ENCODE measurements around the gene PLEKHH1. TPM values are rescaled to one million over a fixed set of nuclear protein-coding genes. Genes with fewer than 3 reads are reported as not detected.

The PLEKHH1 gene
- total RNA-seq, 2 experiments from 2014 or later: 0.16 to 0.53 TPM

GRCh38 chr14:67609642-67610310 lies 76.7 kb downstream of the PLEKHH1 start:
- Mint-ChIP-seq H3K36me3 (ENCODE audit: low read depth) (no peaks in the 10 kb centered on the region), H3K4me3 (no peak overlapping the region), H3K27ac (no peak overlapping the region), H3K27me3 (peaks cover 11% of the 10 kb centered on the region), H3K4me1 (ENCODE audit: low read depth) (no peaks in the 10 kb centered on the region), H3K9me3 (no peaks in the 10 kb centered on the region)
- no peak for TF ChIP-seq CTCF (IDR thresholded peaks at IDR 0.05)
- Histone ChIP-seq H3K9me3 (ENCODE audit: control insufficient read depth in 1 of 2, insufficient read depth in 1 of 2, low read length in 2 of 2) (no peaks in the 10 kb centered on the region), H3K36me3 (ENCODE audit: insufficient read depth, low read length) (no peaks in the 10 kb centered on the region), H3K27ac (ENCODE audit: low read depth in 1 of 2, low read length in 2 of 2) (no peak overlapping the region), H3K4me3 (ENCODE audit: low read length) (no peak overlapping the region), H3K4me1 (ENCODE audit: insufficient read depth, low read length) (no peaks in the 10 kb centered on the region), H3K27me3 (ENCODE audit: control insufficient read depth in 1 of 2, insufficient read depth in 2 of 2, low read length in 2 of 2) (peaks cover 0 to 6% of the 10 kb centered on the region in 2 experiments)
- ChIA-PET POLR2A (interaction anchor here (0.6 kb wide), 1 partner anchor 257 kb away, joined by 3 read pairs; no protein-coding TSS in a partner anchor), CTCF (no interaction called here)
- ATAC-seq (ENCODE audit: poor library complexity) (no peak), DNase-seq (no peak)
- intact Hi-C loops (cut with DNase I, micrococcal nuclease): no loop called here

DNA sequence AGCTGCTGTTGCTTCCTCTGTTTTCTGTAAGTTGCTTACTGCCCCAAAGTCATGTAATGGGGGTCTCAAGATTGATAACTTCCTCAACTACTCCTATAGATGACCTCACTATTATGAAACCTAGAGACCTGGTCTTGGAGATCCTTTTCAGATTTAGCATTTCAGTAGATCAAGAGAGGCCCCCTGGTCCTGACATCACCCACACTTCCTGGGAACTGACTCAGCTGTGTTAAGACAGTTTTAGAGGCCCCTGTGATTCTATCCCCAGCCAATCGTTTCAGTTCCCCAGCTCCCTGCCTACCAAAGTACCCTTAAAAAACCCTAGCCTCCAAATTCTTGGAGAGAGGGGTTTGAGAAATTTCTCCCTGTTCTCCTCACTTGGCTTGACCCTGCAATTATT lies 77.4 kb downstream of the PLEKHH1 start:
- ChIA-PET POLR2A (interaction anchor here (0.6 kb wide), 1 partner anchor 256 kb away, joined by 3 read pairs; no protein-coding TSS in a partner anchor), CTCF (no interaction called here)
- Histone ChIP-seq H3K36me3 (ENCODE audit: insufficient read depth, low read length) (no peaks in the 10 kb centered on the region), H3K27ac (ENCODE audit: low read depth in 1 of 2, low read length in 2 of 2) (no peak overlapping the region), H3K9me3 (ENCODE audit: control insufficient read depth in 1 of 2, insufficient read depth in 1 of 2, low read length in 2 of 2) (no peaks in the 10 kb centered on the region), H3K27me3 (ENCODE audit: control insufficient read depth in 1 of 2, insufficient read depth in 2 of 2, low read length in 2 of 2) (peaks cover 0 to 6% of the 10 kb centered on the region in 2 experiments), H3K4me3 (ENCODE audit: low read length) (no peak overlapping the region), H3K4me1 (ENCODE audit: insufficient read depth, low read length) (no peaks in the 10 kb centered on the region)
- Mint-ChIP-seq H3K27ac (no peak overlapping the region), H3K9me3 (no peaks in the 10 kb centered on the region), H3K27me3 (peaks cover 11% of the 10 kb centered on the region), H3K36me3 (ENCODE audit: low read depth) (no peaks in the 10 kb centered on the region), H3K4me3 (no peak overlapping the region), H3K4me1 (ENCODE audit: low read depth) (no peaks in the 10 kb centered on the region)
- no peak for ATAC-seq (ENCODE audit: poor library complexity)
- no peak for TF ChIP-seq CTCF (IDR thresholded peaks at IDR 0.05)
- intact Hi-C loops (cut with DNase I, micrococcal nuclease): no loop called here
- DNase-seq: no peak

GRCh38 chr14:67618617-67619063 lies 85.5 kb downstream of the PLEKHH1 start:
- DNase-seq (peak in 5 of 14 experiments; percentile 16 to 87 (median 78)), ATAC-seq (ENCODE audit: poor library complexity) (peak; percentile 43)
- Histone ChIP-seq H3K4me3 (ENCODE audit: low read length) (no peak overlapping the region), H3K36me3 (ENCODE audit: insufficient read depth, low read length) (no peaks in the 10 kb centered on the region), H3K4me1 (ENCODE audit: insufficient read depth, low read length) (peaks cover 21% of the 10 kb centered on the region), H3K27me3 (ENCODE audit: control insufficient read depth in 1 of 2, insufficient read depth in 2 of 2, low read length in 2 of 2) (peaks cover 0 to 4% of the 10 kb centered on the region in 2 experiments), H3K9me3 (ENCODE audit: control insufficient read depth in 1 of 2, insufficient read depth in 1 of 2, low read length in 2 of 2) (no peaks in the 10 kb centered on the region), H3K27ac (ENCODE audit: low read depth in 1 of 2, low read length in 2 of 2) (peak overlapping the region in 1 of 2 donors; percentile 86)
- Mint-ChIP-seq H3K36me3 (ENCODE audit: low read depth) (peaks cover 7% of the 10 kb centered on the region), H3K4me1 (ENCODE audit: low read depth) (peaks cover 44% of the 10 kb centered on the region), H3K27me3 (no peaks in the 10 kb centered on the region), H3K27ac (peak overlapping the region; percentile 83), H3K9me3 (no peaks in the 10 kb centered on the region), H3K4me3 (peak overlapping the region; percentile 94)
- intact Hi-C loops (cut with DNase I, micrococcal nuclease): loop anchor here (1.0 to 2.0 kb wide), 5 partner anchors 48 to 86 kb away; partner anchors contain the start of gene RDH11 (in 1 of the 2)
- CTCF ChIA-PET: interaction anchor here (0.6 to 2.2 kb wide), 12 partner anchors 12 to 85 kb away, joined by 3 to 18 read pairs (median 6); partner anchors contain the start of genes PIGH, RDH11 and RDH12
- TF ChIP-seq CTCF (IDR thresholded peaks at IDR 0.05): peak; percentile 74
- POLR2A ChIA-PET: interaction anchor here (0.8 to 3.7 kb wide), 7 partner anchors 18 to 259 kb away, joined by 3 to 29 read pairs (median 7); partner anchors contain the start of genes ATP6V1D, EIF2S1, PIGH and RDH11

All from CD4-positive, alpha-beta T cell (primary cell).